ENCODE data around the gene TLR8.

The TLR8 gene

GRCh38 chrX:12950851-12951594 is 44.6 kb downstream of the TLR8 start:
- H4K20me1 ChIP-seq (ENCODE audit: insufficient read depth, low read length), result no peaks in the 10 kb centered on the region
- H3K9ac ChIP-seq (ENCODE audit: low read length), result no peak overlapping the region
- H3K4me1 ChIP-seq (ENCODE audit: low read length), result peaks cover 43% of the 10 kb centered on the region
- peaks cover 5% of the 10 kb centered on the region; the same call in 1 of the 2 replicates for H3F3A ChIP-seq (ENCODE audit: insufficient read depth, low read length)
- H3K4me2 ChIP-seq (ENCODE audit: low read depth, low read length), result no peak overlapping the region
- no peak overlapping the region for H3K4me3 ChIP-seq (ENCODE audit: low read length)
- H3K27ac ChIP-seq (ENCODE audit: low read length), result no peak overlapping the region
- no peaks in the 10 kb centered on the region for H3K27me3 ChIP-seq (replicated peaks; ENCODE audit: insufficient read depth, low read length)
- no peaks in the 10 kb centered on the region for H3K79me2 ChIP-seq (ENCODE audit: low read length)
- no peak for DNase-seq
- TF ChIP-seq EZH2phosphoT487 (IDR thresholded peaks at IDR 0.05; ENCODE audit: low read length) (no peak), CTCF (IDR thresholded peaks at IDR 0.05; ENCODE audit: low read length) (peak; percentile 35)
- no peaks in the 10 kb centered on the region for H3K36me3 ChIP-seq (replicated peaks; ENCODE audit: insufficient read depth, low read length)
- H2AFZ ChIP-seq (ENCODE audit: low read length), result no peak overlapping the region
- no peaks in the 10 kb centered on the region for H3K9me3 ChIP-seq (replicated peaks; ENCODE audit: insufficient read depth, low read length)
- H3K9me2 ChIP-seq (replicated peaks; ENCODE audit: insufficient read depth, low read length), result no peaks in the 10 kb centered on the region

GRCh38 chrX:12951595-12951975 is 45.2 kb downstream of the TLR8 start:
- H3K36me3 ChIP-seq (replicated peaks; ENCODE audit: insufficient read depth, low read length), result no peaks in the 10 kb centered on the region
- no peak overlapping the region for H2AFZ ChIP-seq (ENCODE audit: low read length)
- H3K9me2 ChIP-seq (replicated peaks; ENCODE audit: insufficient read depth, low read length), result no peaks in the 10 kb centered on the region
- H4K20me1 ChIP-seq (ENCODE audit: insufficient read depth, low read length), result no peaks in the 10 kb centered on the region
- H3F3A ChIP-seq (ENCODE audit: insufficient read depth, low read length), result peaks cover 10% of the 10 kb centered on the region
- no peak overlapping the region for H3K27ac ChIP-seq (ENCODE audit: low read length)
- H3K4me3 ChIP-seq (ENCODE audit: low read length), result no peak overlapping the region
- H3K27me3 ChIP-seq (replicated peaks; ENCODE audit: insufficient read depth, low read length), result no peaks in the 10 kb centered on the region
- TF ChIP-seq EZH2phosphoT487 (IDR thresholded peaks at IDR 0.05; ENCODE audit: low read length) (no peak), EZH2 (optimal IDR thresholded peaks at IDR 0.05; ENCODE audit: low read depth, low read length) (no peak), CTCF (IDR thresholded peaks at IDR 0.05; ENCODE audit: low read length) (no peak)
- H3K9ac ChIP-seq (ENCODE audit: low read length), result no peak overlapping the region
- peaks cover 48% of the 10 kb centered on the region for H3K4me1 ChIP-seq (ENCODE audit: low read length)
- no peaks in the 10 kb centered on the region for H3K9me3 ChIP-seq (replicated peaks; ENCODE audit: insufficient read depth, low read length)
- no peak overlapping the region for H3K4me2 ChIP-seq (ENCODE audit: low read depth, low read length)
- no peak for DNase-seq
- H3K79me2 ChIP-seq (ENCODE audit: low read length), result no peaks in the 10 kb centered on the region

GRCh38 chrX:12953420-12953819 is 47.0 kb downstream of the TLR8 start:
- Histone ChIP-seq H3K79me2 (ENCODE audit: low read length) (no peaks in the 10 kb centered on the region), H3F3A (ENCODE audit: insufficient read depth, low read length) (peaks cover 19% of the 10 kb centered on the region), H3K4me3 (ENCODE audit: low read length) (no peak overlapping the region), H2AFZ (ENCODE audit: low read length) (no peak overlapping the region), H3K27me3 (replicated peaks; ENCODE audit: insufficient read depth, low read length) (no peaks in the 10 kb centered on the region), H3K4me1 (ENCODE audit: low read length) (peaks cover 44% of the 10 kb centered on the region), H3K9me2 (replicated peaks; ENCODE audit: insufficient read depth, low read length) (no peaks in the 10 kb centered on the region), H3K9ac (ENCODE audit: low read length) (no peak overlapping the region), H3K27ac (ENCODE audit: low read length) (no peak overlapping the region), H3K4me2 (ENCODE audit: low read depth, low read length) (no peak overlapping the region), H4K20me1 (ENCODE audit: insufficient read depth, low read length) (no peaks in the 10 kb centered on the region), H3K36me3 (replicated peaks; ENCODE audit: insufficient read depth, low read length) (no peaks in the 10 kb centered on the region), H3K9me3 (replicated peaks; ENCODE audit: insufficient read depth, low read length) (no peaks in the 10 kb centered on the region)
- no peak for DNase-seq
- no peak for TF ChIP-seq CTCF (IDR thresholded peaks at IDR 0.05; ENCODE audit: low read length)
- no peak for TF ChIP-seq EZH2phosphoT487 (IDR thresholded peaks at IDR 0.05; ENCODE audit: low read length)
